HEK293T (cell line): ENCODE results near the gene ARHGAP23.

Experiments
- ARNT ChIP-seq: fragments of 450-650 bp; IDR thresholded peaks from 2 replicates; pipeline ENCODE4 v1.6.1; 2017; ENCODE audit warnings: mild to moderate bottlenecking
- BHLHE40 ChIP-seq: fragments of 450-650 bp; IDR thresholded peaks from 2 replicates; pipeline ENCODE4 v1.6.1; 2016; ENCODE audit warnings: mild to moderate bottlenecking, moderate library complexity, borderline replicate concordance
- ELF4 ChIP-seq: fragments of 450-650 bp; IDR thresholded peaks from 2 replicates; pipeline ENCODE4 v1.6.1; 2017; ENCODE audit warnings: antibody characterized with exemption
- FOXA1 ChIP-seq: fragments of 450-650 bp; IDR thresholded peaks from 2 replicates; pipeline ENCODE4 v1.6.1; 2016; ENCODE audit warnings: mild to moderate bottlenecking
- FOXK2 ChIP-seq: fragments of 450-650 bp; IDR thresholded peaks from 2 replicates; pipeline ENCODE4 v1.6.1; 2016; ENCODE audit warnings: mild to moderate bottlenecking
- FOXM1 ChIP-seq: fragments of 450-650 bp; IDR thresholded peaks from 2 replicates; pipeline ENCODE4 v1.6.1; 2017; ENCODE audit warnings: mild to moderate bottlenecking, borderline replicate concordance
- HDGF ChIP-seq: fragments of 450-650 bp; IDR thresholded peaks from 2 replicates; pipeline ENCODE4 v1.6.1; 2017; ENCODE audit warnings: antibody characterized with exemption, borderline replicate concordance
- LEF1 ChIP-seq: fragments of 450-650 bp; IDR thresholded peaks from 2 replicates; pipeline ENCODE4 v1.6.1; 2017; ENCODE audit warnings: mild to moderate bottlenecking, borderline replicate concordance
- NFRKB ChIP-seq: fragments of 450-650 bp; IDR thresholded peaks from 2 replicates; pipeline ENCODE4 v1.6.1; 2016; ENCODE audit warnings: mild to moderate bottlenecking, moderate library complexity
- PKNOX1 ChIP-seq: fragments of 450-650 bp; IDR thresholded peaks from 2 replicates; pipeline ENCODE4 v1.6.1; 2016
- SP1 ChIP-seq: fragments of 450-650 bp; IDR thresholded peaks from 2 replicates; pipeline ENCODE4 v1.6.1; 2017
- SUZ12 ChIP-seq: fragments of 450-650 bp; IDR thresholded peaks from 2 replicates; pipeline ENCODE4 v1.6.1; 2016; ENCODE audit warnings: mild to moderate bottlenecking
- TARDBP ChIP-seq: fragments of 450-650 bp; IDR thresholded peaks from 2 replicates; pipeline ENCODE4 v1.6.1; 2016
- ZNF384 ChIP-seq: fragments of 450-650 bp; IDR thresholded peaks from 2 replicates; pipeline ENCODE4 v1.6.1; 2016

GRCh38 chr17:38425744-38426143, 2.5 kb upstream of the ARHGAP23 start:
- no peak for TF ChIP-seq TARDBP
- TF ChIP-seq LEF1 = no peak
- no peak for TF ChIP-seq FOXM1
- TF ChIP-seq NFRKB = no peak
- no peak for TF ChIP-seq SP1
- TF ChIP-seq ARNT = no peak
- TF ChIP-seq SUZ12 = no peak
- no peak for TF ChIP-seq ELF4
- no peak for TF ChIP-seq BHLHE40
- TF ChIP-seq FOXK2 = no peak
- no peak for TF ChIP-seq ZNF384
- no peak for TF ChIP-seq FOXA1
- no peak for TF ChIP-seq PKNOX1
- no peak for TF ChIP-seq HDGF
